Astrocyte of the cerebellum (primary cell): ENCODE measurements around the gene UTS2B.

ENCODE experiments used
- DNase-seq: peaks from one replicate; pipeline ENCODE4 v3.0.0-alpha.2; 2011; ENCODE audit warnings: low read depth
- H3K4me3 ChIP-seq: 2 replicates; pipeline ENCODE4 v1.5.1; 2011; ENCODE audit warnings: mild to moderate bottlenecking, low read depth, low read length, moderate library complexity
- CTCF ChIP-seq: IDR thresholded peaks from 2 replicates; pipeline ENCODE4 v1.5.1; 2012; ENCODE audit warnings: low read length, low read depth, moderate library complexity, mild to moderate bottlenecking; ENCODE audit errors: missing control alignments
- in situ Hi-C: cut with HindIII; loops from 2 replicates; pipeline ENCODE4 v1.10.0; 2017; ENCODE audit warnings: low sequenced_read_pairs

UTS2B gene

DNA sequence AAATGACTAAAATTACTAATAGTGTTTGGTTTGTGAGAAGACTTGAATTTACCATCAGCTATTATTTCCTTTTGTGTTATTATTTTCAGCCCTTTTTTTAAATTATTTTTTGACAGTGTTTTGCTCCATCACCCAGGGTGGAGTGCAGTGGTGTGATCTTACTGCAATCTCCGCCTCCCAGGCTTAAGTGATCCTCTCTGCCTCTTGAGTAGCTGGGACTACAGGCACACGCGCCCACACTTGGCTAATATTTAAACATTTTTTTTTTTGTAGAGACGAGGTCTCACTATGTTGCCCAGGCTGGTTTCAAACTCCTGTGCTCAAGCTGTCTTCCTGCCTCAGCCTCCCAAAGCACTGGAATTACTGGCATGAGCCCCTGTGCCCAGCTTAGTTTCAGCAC lies 31.7 kb upstream of the UTS2B start:
- in situ Hi-C loops: no loop called here
- no peak for DNase-seq
- no peak for TF ChIP-seq CTCF
- no peak overlapping the region for H3K4me3 ChIP-seq

DNA sequence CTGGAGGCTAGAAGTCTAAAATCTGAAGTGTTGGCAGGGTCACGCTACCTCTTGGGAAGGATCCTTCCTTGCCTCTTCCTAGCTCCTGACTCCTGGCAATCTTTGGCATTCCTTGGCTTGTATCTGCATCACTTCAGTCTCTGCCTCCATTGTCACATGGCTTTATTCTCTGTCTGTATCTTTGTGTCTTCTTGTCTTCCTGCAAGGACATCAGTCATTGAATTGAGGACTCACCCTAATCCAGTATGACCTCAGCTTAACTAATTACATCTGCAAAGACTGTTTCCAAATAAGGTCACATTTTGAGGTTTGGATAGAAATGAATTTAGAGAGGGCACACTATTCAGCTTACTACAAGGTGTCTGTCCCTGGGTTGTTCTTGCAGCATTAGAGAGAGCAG lies 31.1 kb upstream of the UTS2B start:
- in situ Hi-C loops: no loop called here
- no peak for DNase-seq
- no peak overlapping the region for H3K4me3 ChIP-seq
- no peak for TF ChIP-seq CTCF

DNA sequence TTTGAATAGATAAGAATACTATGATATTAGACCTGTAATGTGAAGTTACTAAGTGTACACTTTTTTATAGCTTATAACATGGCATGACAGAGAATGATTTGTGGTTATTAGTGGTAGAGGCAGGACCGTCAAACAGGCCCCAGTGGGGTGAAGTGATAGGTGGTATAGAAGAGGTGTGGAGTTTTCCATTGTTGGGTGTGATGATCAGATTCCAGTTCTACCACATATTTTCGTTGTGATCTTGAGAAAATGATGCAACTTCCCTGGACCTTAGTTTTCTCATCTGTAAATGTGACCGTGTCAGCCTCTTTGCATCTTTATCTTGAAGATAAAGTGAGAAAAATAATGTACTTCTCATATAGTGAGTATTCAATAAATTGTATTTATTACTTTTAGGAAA lies 30.3 kb upstream of the UTS2B start:
- no peak for DNase-seq
- no peak for TF ChIP-seq CTCF
- H3K4me3 ChIP-seq: no peak overlapping the region
- in situ Hi-C loops: no loop called here

DNA sequence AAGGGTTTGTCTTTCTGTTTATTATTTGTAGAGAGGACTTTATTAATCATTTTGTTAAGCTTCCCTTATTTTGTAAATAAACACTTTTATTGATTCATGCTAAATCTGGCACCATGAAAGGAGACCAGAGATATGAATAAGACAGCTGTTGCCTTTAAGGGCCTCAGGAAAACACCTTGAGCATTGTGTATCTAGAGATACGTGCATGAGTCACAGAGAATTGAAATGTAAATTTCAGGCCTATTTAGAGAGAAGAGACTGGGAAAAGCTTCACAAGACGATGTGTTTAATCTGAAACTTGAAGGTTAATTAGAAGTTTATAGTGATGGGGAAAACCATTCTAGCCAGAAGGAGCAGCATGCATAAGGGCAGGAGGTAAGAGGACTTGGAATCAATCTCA lies 28.6 kb upstream of the UTS2B start:
- no peak for TF ChIP-seq CTCF
- no peak for DNase-seq
- in situ Hi-C loops: no loop called here
- no peak overlapping the region for H3K4me3 ChIP-seq

GRCh38 chr3:191357909-191358308 lies 27.6 kb upstream of the UTS2B start:
- TF ChIP-seq CTCF: no peak
- in situ Hi-C loops: no loop called here
- H3K4me3 ChIP-seq: no peak overlapping the region

GRCh38 chr3:191356631-191357439 lies 26.5 kb upstream of the UTS2B start:
- TF ChIP-seq CTCF: no peak
- peak; percentile 64 for DNase-seq
- in situ Hi-C loops: no loop called here
- H3K4me3 ChIP-seq: no peak overlapping the region

More at GRCh38 chr3:191357909-191358308, 27.6 kb upstream of the UTS2B start:
- DNase-seq: no peak
